K562 (cell line): ENCODE measurements around the gene GDAP1L1. TPM values are rescaled to one million over a fixed set of nuclear protein-coding genes. Genes with fewer than 3 reads are reported as not detected.

Experiments used
- ARID4B ChIP-seq: sonication (generic); formaldehyde crosslinking; IDR thresholded peaks from 2 replicates; pipeline ENCODE4 v1.8.0; 2022; ENCODE audit warnings: mild to moderate bottlenecking, missing genetic modification reagents
- CBFA2T2 ChIP-seq: fragments of 450-650 bp; conservative IDR thresholded peaks from 2 replicates; pipeline ENCODE4 v1.6.1; 2017; ENCODE audit warnings: mild to moderate bottlenecking
- CCNT2 ChIP-seq: IDR thresholded peaks from 2 replicates; pipeline ENCODE4 v1.6.1; 2011; ENCODE audit warnings: borderline replicate concordance, low read depth, mild to moderate bottlenecking, moderate library complexity, mixed read lengths, low read length; ENCODE audit not compliant: insufficient read length; ENCODE audit errors: extremely low read depth
- EGR1 ChIP-seq: fragments of 450-650 bp; conservative IDR thresholded peaks from 2 replicates; pipeline ENCODE4 v1.6.1; 2017; ENCODE audit warnings: mild to moderate bottlenecking
- HCFC1 ChIP-seq: IDR thresholded peaks from 2 replicates; pipeline ENCODE4 v1.6.1; 2012; ENCODE audit warnings: low read depth, low read length, improper control_type of control experiment
- HNRNPLL ChIP-seq: fragments of 200-400 bp; formaldehyde crosslinking; IDR thresholded peaks from 2 replicates; pipeline ENCODE4 v1.6.1; 2017; ENCODE audit warnings: low read length, low read depth, mild to moderate bottlenecking; ENCODE audit not compliant: poor library complexity, severe bottlenecking
- PHB ChIP-seq: fragments of 250-450 bp; sonication (Bioruptor Pico); IDR thresholded peaks from 2 replicates; pipeline ENCODE4 v1.5.0; 2021
- POLR2A ChIP-seq: fragments of 450-650 bp; conservative IDR thresholded peaks from 2 replicates; pipeline ENCODE4 v1.6.1; 2016
- RB1 ChIP-seq: fragments of 450-650 bp; IDR thresholded peaks from 2 replicates; pipeline ENCODE4 v1.6.1; 2017; ENCODE audit warnings: low read depth, mild to moderate bottlenecking
- SIN3A ChIP-seq, 2 experiments: fragments of 150-350 bp in 1 of 2; IDR thresholded peaks; 2 replicates each; pipeline ENCODE4 v1.6.1; 2011 to 2016; ENCODE audit warnings: borderline replicate concordance in 2 of 2, low read depth in 2 of 2, low read length in 2 of 2, mild to moderate bottlenecking in 2 of 2, moderate library complexity in 2 of 2; ENCODE audit not compliant: control insufficient read depth in 1 of 2
- USF2 ChIP-seq: sonication (generic); formaldehyde crosslinking; IDR thresholded peaks from 2 replicates; pipeline ENCODE4 v1.5.0; 2020; ENCODE audit warnings: missing genetic modification reagents
- ZBTB1 ChIP-seq: sonication (generic); formaldehyde crosslinking; IDR thresholded peaks from 2 replicates; pipeline ENCODE4 v1.8.1; 2023; ENCODE audit warnings: missing genetic modification reagents, low read depth, mild to moderate bottlenecking, borderline replicate concordance
- ZNF444 ChIP-seq: fragments of 250-450 bp; sonication (Bioruptor Pico); IDR thresholded peaks from 2 replicates; pipeline ENCODE4 v1.4.0; 2020; ENCODE audit warnings: mild to moderate bottlenecking, moderate library complexity
- polyA plus RNA-seq, 8 experiments: library from polyadenylated mRNA; depleted of rRNA in 4 of 8; stranded (reverse) in 5 of 8; unstranded in 3 of 8; fragments of >200 nt; fragmentation: Nextera tagmentation in 2 of 8; fragmentation: Illumina TruSeq in 1 of 8; extraction: Ambion mirVana in 2 of 8; extraction: Trizol in 1 of 8; gene quantifications; 2 replicates each; pipeline versions ENCODE4 v1.2.1 to v1.2.3, GENCODE V29; 2011 to 2014; ENCODE audit warnings: inconsistent platforms in 1 of 8, missing spikeins in 1 of 8
- total RNA-seq, 7 experiments: library from RNA; depleted of rRNA in 6 of 7; stranded (reverse); fragments of >200 nt in 6 of 7; fragmentation: Illumina TruSeq in 2 of 7; extraction: Trizol in 2 of 7; gene quantifications; 2 replicates each; pipeline versions ENCODE4 v1.2.1 to v1.2.3, GENCODE V29; 2011 to 2021; ENCODE audit warnings: low replicate concordance in 1 of 7
- TF ChIP-seq, protein P1 (sequence below), 2 experiments: fragments of 250-450 bp in 1 of 2; fragments of 450-650 bp in 1 of 2; sonication (Bioruptor Pico) in 1 of 2; IDR thresholded peaks; 2 replicates each; pipeline versions ENCODE4 v1.6.1 to v1.8.0; 2016 to 2021; ENCODE audit warnings: mild to moderate bottlenecking in 2 of 2, moderate library complexity in 2 of 2, missing compliant biosample characterization in 1 of 2, missing genetic modification characterization in 1 of 2

GDAP1L1 gene
- total and polyA plus RNA-seq, 9 of the 15 experiments (the other 6 are each of a cell fraction or from before 2014, with no cell fraction given), result 0.06 to 0.40 (median 0.19) TPM; not detected in 5

GRCh38 chr20:44310664-44311639 is 63.8 kb downstream of the GDAP1L1 start, which contains the start of gene FITM2 (continued):
- TF ChIP-seq ZNF444 (CRISPR knock-in tag) (no peak), HNRNPLL (peak; percentile 63), PHB (no peak), USF2 (CRISPR knock-in tag) (peak; percentile 31; the same call in 1 of the 2 replicates), POLR2A (peak; percentile 53; the same call in 1 of the 2 replicates), SIN3A (IDR thresholded peaks at IDR 0.05; ENCODE audit: borderline replicate concordance in 2 of 2, control insufficient read depth in 1 of 2, low read depth in 2 of 2, low read length in 2 of 2) (peak in 1 of 2 experiments; percentile 57; a peak in 1 of 4 replicates), ZBTB1 (CRISPR knock-in tag) (0 out of 2 replicates have a peak, but pooled peaks have one; percentile 26), EGR1 (0 out of 2 replicates have a peak, but pooled peaks have one; percentile 10), CBFA2T2 (no peak), RB1 (peak; percentile 77), HCFC1 (peak; percentile 58), CCNT2 (peak; percentile 57), ARID4B (peak; percentile 79)
- TF ChIP-seq, protein P1, sequence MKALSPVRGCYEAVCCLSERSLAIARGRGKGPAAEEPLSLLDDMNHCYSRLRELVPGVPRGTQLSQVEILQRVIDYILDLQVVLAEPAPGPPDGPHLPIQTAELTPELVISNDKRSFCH (CRISPR knock-in tag; IDR thresholded peaks at IDR 0.05), result no peak
- TF ChIP-seq, protein P1 (tag; IDR thresholded peaks at IDR 0.05), result peak; percentile 54
